GM12878 (cell line): ENCODE data around the gene PROB1. TPM values are rescaled to one million over a fixed set of nuclear protein-coding genes. Genes with fewer than 3 reads are reported as not detected.
"Not testable (repeated sequence)": the region's sequence is repeated elsewhere in the genome, so short reads cannot be mapped to it uniquely, and the experiment has no call there.

Experiments
- ATAC-seq: fragments of 200-7000 bp; cut with Tn5 transposase; 3 replicates; pipeline ENCODE4 v1.9.1; 2020; ENCODE audit warnings: mild to moderate bottlenecking, moderate library complexity
- BruUV-seq: library from RNA; stranded (reverse); fragments of 400-500 nt; replicated peaks from 2 replicates; lab custom pipeline; 2021; lab: Mats Ljungman, UMichigan
- CTCF ChIA-PET: fragments of 300-600 bp; sonication (Branson Sonifier 250); formaldehyde crosslinking; extraction: SDS; loops from one replicate; lab custom pipeline; 2021; ENCODE audit warnings: inconsistent platforms; lab: Yijun Ruan, JAX
- POLR2A ChIA-PET: fragments of 350-600 bp; formaldehyde crosslinking; extraction: SDS; loops from one replicate; lab custom pipeline; 2021; ENCODE audit warnings: inconsistent platforms; lab: Charles Lee
- RAD21 ChIA-PET: fragments of 300-600 bp; sonication (Branson Sonifier 250); formaldehyde crosslinking; loops from one replicate; lab custom pipeline; 2023; ENCODE audit warnings: antibody characterized with exemption; ENCODE audit not compliant: unreplicated experiment; lab: Charles Lee
- SMC1A ChIA-PET: fragments of 300-600 bp; sonication (Branson Sonifier 250); formaldehyde crosslinking; loops from one replicate; lab custom pipeline; 2023; ENCODE audit not compliant: unreplicated experiment, uncharacterized antibody; lab: Charles Lee
- DNase-seq: peaks from one replicate; pipeline ENCODE4 v3.0.0-alpha.2; 2011; ENCODE audit warnings: low read depth, low spot score
- FAIRE-seq: peaks from 3 replicates; lab custom pipeline; 2011; peaks lifted over from hg19 to GRCh38; lab: Jason Lieb, UNC
- H2AFZ ChIP-seq: 2 replicates; pipeline ENCODE4 v1.6.0; 2011; ENCODE audit warnings: low read depth, low read length, control low read depth; ENCODE audit not compliant: control insufficient read depth
- H3K27ac ChIP-seq: 2 replicates; pipeline ENCODE4 v1.5.1; 2011; ENCODE audit warnings: control low read depth; ENCODE audit not compliant: control insufficient read depth, insufficient read depth
- H3K27me3 ChIP-seq, 2 experiments: replicated peaks in 1 of 2; 2 replicates each; pipeline versions ENCODE4 v1.6.0 to v1.6.1; 2011; ENCODE audit warnings: low read length in 1 of 2; ENCODE audit not compliant: control insufficient read depth in 2 of 2, insufficient read depth in 2 of 2
- H3K36me3 ChIP-seq, 2 experiments: 2 replicates each; pipeline ENCODE4 v1.5.1; 2011; ENCODE audit warnings: low read length in 1 of 2; ENCODE audit not compliant: control insufficient read depth in 2 of 2, insufficient read depth in 2 of 2
- H3K4me1 ChIP-seq: 2 replicates; pipeline ENCODE4 v1.6.1; 2011; ENCODE audit warnings: mild to moderate bottlenecking, low read length, moderate library complexity, mixed read lengths; ENCODE audit not compliant: control insufficient read depth, insufficient read depth
- H3K4me2 ChIP-seq: 2 replicates; pipeline ENCODE4 v1.6.0; 2011; ENCODE audit warnings: control low read depth; ENCODE audit not compliant: control insufficient read depth, insufficient read depth
- H3K4me3 ChIP-seq: fragments of 200-600 bp; sonication (generic); 2 replicates; pipeline ENCODE4 v1.5.1; 2016
- H3K79me2 ChIP-seq: 2 replicates; pipeline ENCODE4 v1.6.0; 2011; ENCODE audit warnings: low read length; ENCODE audit not compliant: control insufficient read depth, insufficient read depth
- H3K9ac ChIP-seq: 2 replicates; pipeline ENCODE4 v1.8.0; 2011; ENCODE audit warnings: low read length, control low read depth, mixed read lengths; ENCODE audit not compliant: control insufficient read depth, insufficient read depth
- H3K9me3 ChIP-seq: replicated peaks from 3 replicates; pipeline ENCODE4 v1.5.1; 2011; ENCODE audit warnings: mild to moderate bottlenecking, low read length; ENCODE audit not compliant: control insufficient read depth, insufficient read depth
- H4K20me1 ChIP-seq: 2 replicates; pipeline ENCODE4 v1.6.0; 2011; ENCODE audit not compliant: control insufficient read depth, insufficient read depth
- BACH1 ChIP-seq: fragments of 450-650 bp; IDR thresholded peaks from 2 replicates; pipeline ENCODE4 v1.6.1; 2017; ENCODE audit warnings: mild to moderate bottlenecking, borderline replicate concordance
- CEBPB ChIP-seq, 2 experiments: fragments of 150-350 bp in 1 of 2; IDR thresholded peaks; 2 replicates each; pipeline ENCODE4 v1.6.1; 2012 to 2014; ENCODE audit warnings: low read depth in 2 of 2, low read length in 2 of 2, borderline replicate concordance in 1 of 2, inconsistent platforms in 1 of 2
- POLR2AphosphoS5 ChIP-seq: IDR thresholded peaks from 2 replicates; pipeline ENCODE4 v1.6.1; 2011; ENCODE audit warnings: mild to moderate bottlenecking, low read length, inconsistent platforms
- WGBS: methylation state at CpG from one replicate; pipeline ENCODE4 v1.1.6; 2016; ENCODE audit warnings: low lambda C conversion rate; ENCODE audit not compliant: insufficient replicate concordance, insufficient coverage; ENCODE audit errors: missing lambda C conversion rate; 5-methylcytosine and 5-hydroxymethylcytosine counted together
- in situ Hi-C: fragments of 300-500 bp; cut with MboI; formaldehyde crosslinking; loops from 9 replicates; pipeline ENCODE4 v1.14.3; 2018; ENCODE audit warnings: mixed read lengths
- intact Hi-C: fragments of 100-400 bp; cut with micrococcal nuclease; formaldehyde crosslinking; loops from one replicate; pipeline ENCODE4 v1.14.2; 2022; ENCODE audit not compliant: unreplicated experiment
- polyA plus RNA-seq, 11 experiments: library from polyadenylated mRNA; depleted of rRNA in 4 of 11; unstranded in 6 of 11; stranded (reverse) in 5 of 11; fragments of >200 nt; fragmentation: Nextera tagmentation in 4 of 11; fragmentation: Illumina TruSeq in 1 of 11; extraction: Ambion mirVana in 4 of 11; extraction: Trizol in 1 of 11; gene quantifications; 1 replicate in 1 of 11; 2 replicates in 10 of 11; pipeline versions ENCODE4 v1.2.1 to v1.2.3, GENCODE V29; 2011 to 2016; ENCODE audit warnings: inconsistent platforms in 2 of 11, missing spikeins in 2 of 11, low read depth in 1 of 11
- total RNA-seq, 4 experiments: library from RNA; depleted of rRNA in 3 of 4; stranded (reverse); fragments of >200 nt in 3 of 4; fragmentation: Illumina TruSeq in 1 of 4; extraction: Trizol in 1 of 4; gene quantifications; 2 replicates each; pipeline versions ENCODE4 v1.2.1 to v1.2.3, GENCODE V29; 2013 to 2021
- TF ChIP-seq, protein P1 (sequence below): fragments of 450-650 bp; IDR thresholded peaks from 2 replicates; pipeline ENCODE4 v1.6.1; 2016; ENCODE audit warnings: mild to moderate bottlenecking
- TF ChIP-seq, protein P2 (sequence below): IDR thresholded peaks from 2 replicates; pipeline ENCODE4 v1.6.1; 2011; ENCODE audit warnings: borderline replicate concordance, low read depth, mild to moderate bottlenecking, moderate library complexity, low read length; ENCODE audit not compliant: insufficient read depth, poor library complexity, severe bottlenecking

Gene PROB1
- total and polyA plus RNA-seq, 10 of the 15 experiments (the other 5 are each of a cell fraction or from before 2014, with no cell fraction given) = 0.14 to 8.1 (median 2.9) TPM

GRCh38 chr5:139386956-139387355, 7.9 kb downstream of the PROB1 start:
- Histone ChIP-seq H3K4me2 (peak overlapping the region; percentile 15), H3K4me1 (peaks cover 56% of the 10 kb centered on the region), H3K27ac (0 out of 2 replicates have a peak overlapping the region, but pooled peaks have one; percentile 6), H3K79me2 (peaks cover 51% of the 10 kb centered on the region), H3K4me3 (peak overlapping the region; percentile 19; the same call in 1 of the 2 replicates)
- ChIA-PET RAD21 (interaction anchor here (0.8 to 5.8 kb wide), 5 partner anchors 17 to 136 kb away, joined by 3 to 42 read pairs (median 5); partner anchors contain the start of genes PAIP2 and SPATA24), CTCF (interaction anchor here (0.7 to 3.2 kb wide), 9 partner anchors 8 to 755 kb away, joined by 3 to 15 read pairs (median 4); partner anchors contain the start of gene PAIP2), POLR2A (interaction anchor here (0.5 to 6.8 kb wide), 9 partner anchors 9 to 142 kb away, joined by 3 to 74 read pairs (median 4); partner anchors contain the start of genes PAIP2 and SPATA24), SMC1A (interaction anchor here (1.0 to 3.9 kb wide), 8 partner anchors 12 to 136 kb away, joined by 3 to 19 read pairs (median 3); partner anchors contain the start of gene SPATA24)
- ATAC-seq, H3K36me3 ChIP-seq, FAIRE-seq, H2AFZ ChIP-seq, H3K9ac ChIP-seq, BruUV-seq, in situ Hi-C loops, DNase-seq, H3K9me3 ChIP-seq, H3K27me3 ChIP-seq, H4K20me1 ChIP-seq: not testable (repeated sequence)
- TF ChIP-seq, protein P1, sequence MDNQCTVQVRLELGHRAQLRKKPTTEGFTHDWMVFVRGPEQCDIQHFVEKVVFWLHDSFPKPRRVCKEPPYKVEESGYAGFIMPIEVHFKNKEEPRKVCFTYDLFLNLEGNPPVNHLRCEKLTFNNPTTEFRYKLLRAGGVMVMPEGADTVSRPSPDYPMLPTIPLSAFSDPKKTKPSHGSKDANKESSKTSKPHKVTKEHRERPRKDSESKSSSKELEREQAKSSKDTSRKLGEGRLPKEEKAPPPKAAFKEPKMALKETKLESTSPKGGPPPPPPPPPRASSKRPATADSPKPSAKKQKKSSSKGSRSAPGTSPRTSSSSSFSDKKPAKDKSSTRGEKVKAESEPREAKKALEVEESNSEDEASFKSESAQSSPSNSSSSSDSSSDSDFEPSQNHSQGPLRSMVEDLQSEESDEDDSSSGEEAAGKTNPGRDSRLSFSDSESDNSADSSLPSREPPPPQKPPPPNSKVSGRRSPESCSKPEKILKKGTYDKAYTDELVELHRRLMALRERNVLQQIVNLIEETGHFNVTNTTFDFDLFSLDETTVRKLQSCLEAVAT = peak; percentile 51; the same call in 1 of the 2 replicates
- 83% methylated on average over 10 of the region's 10 CpGs for WGBS
- intact Hi-C loops = loop anchor here (5.0 kb wide), 1 partner anchor 190 kb away; the partner anchor contains the start of gene SIL1

DNA sequence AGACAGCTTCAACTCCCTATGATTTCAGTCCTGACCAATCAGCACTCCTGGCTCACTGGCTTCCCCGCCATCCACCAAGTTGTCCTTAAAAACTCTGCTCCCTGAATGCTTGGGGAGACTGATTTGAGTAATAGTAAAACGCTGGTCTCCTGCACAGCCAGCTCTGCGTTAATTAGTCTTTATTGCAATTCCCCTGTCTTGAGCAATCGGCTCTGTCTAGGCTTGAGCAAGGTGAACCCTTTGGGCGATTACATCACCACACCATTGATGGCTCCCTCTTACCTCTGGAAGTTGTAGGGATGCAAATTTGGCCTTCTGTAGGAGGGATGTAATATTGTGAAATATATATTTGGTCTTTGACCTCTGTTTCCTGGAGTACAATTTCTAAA, 8.9 kb downstream of the PROB1 start:
- Histone ChIP-seq H3K4me2 (peak overlapping the region; percentile 51), H3K4me3 (peak overlapping the region; percentile 19; the same call in 1 of the 2 replicates)

More for the DNA sequence above, 8.9 kb downstream of the PROB1 start:
- ATAC-seq (no peak), DNase-seq (no peak), FAIRE-seq (no peak)
- H3K27ac ChIP-seq = peak overlapping the region; percentile 62
- TF ChIP-seq, protein P2, sequence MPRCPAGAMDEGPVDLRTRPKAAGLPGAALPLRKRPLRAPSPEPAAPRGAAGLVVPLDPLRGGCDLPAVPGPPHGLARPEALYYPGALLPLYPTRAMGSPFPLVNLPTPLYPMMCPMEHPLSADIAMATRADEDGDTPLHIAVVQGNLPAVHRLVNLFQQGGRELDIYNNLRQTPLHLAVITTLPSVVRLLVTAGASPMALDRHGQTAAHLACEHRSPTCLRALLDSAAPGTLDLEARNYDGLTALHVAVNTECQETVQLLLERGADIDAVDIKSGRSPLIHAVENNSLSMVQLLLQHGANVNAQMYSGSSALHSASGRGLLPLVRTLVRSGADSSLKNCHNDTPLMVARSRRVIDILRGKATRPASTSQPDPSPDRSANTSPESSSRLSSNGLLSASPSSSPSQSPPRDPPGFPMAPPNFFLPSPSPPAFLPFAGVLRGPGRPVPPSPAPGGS = peak; percentile 84
- TF ChIP-seq BACH1 (no peak), POLR2AphosphoS5 (peak; percentile 27; the same call in 1 of the 2 replicates), CEBPB (IDR thresholded peaks at IDR 0.05; ENCODE audit: borderline replicate concordance in 1 of 2, low read depth in 2 of 2, low read length in 2 of 2) (no peak)
- H2AFZ ChIP-seq = no peak overlapping the region
- peaks cover 49% of the 10 kb centered on the region for H3K4me1 ChIP-seq
- ChIA-PET SMC1A (interaction anchor here (1.0 to 3.9 kb wide), 7 partner anchors 13 to 135 kb away, joined by 3 to 19 read pairs (median 3); partner anchors contain the start of gene SPATA24), POLR2A (interaction anchor here (0.5 to 6.8 kb wide), 5 partner anchors 10 to 113 kb away, joined by 3 to 74 read pairs (median 4); partner anchors contain the start of genes PAIP2 and SPATA24), RAD21 (interaction anchor here (0.7 to 0.8 kb wide), 2 partner anchors 135 to 920 kb away, joined by 3 to 5 read pairs; no protein-coding TSS in a partner anchor), CTCF (interaction anchor here (0.9 to 3.2 kb wide), 4 partner anchors 12 to 135 kb away, joined by 3 to 15 read pairs (median 4); no protein-coding TSS in a partner anchor)
- in situ Hi-C loops (no loop called here), intact Hi-C loops (loop anchor here (5.0 kb wide), 1 partner anchor 189 kb away; the partner anchor contains the start of gene SIL1)
- WGBS = 58% methylated on average over 5 of the region's 5 CpGs
- H4K20me1 ChIP-seq = no peaks in the 10 kb centered on the region
- no peaks in the 10 kb centered on the region for H3K27me3 ChIP-seq
- no peaks in the 10 kb centered on the region; a peak in 2 of 4 replicates for H3K36me3 ChIP-seq
- H3K9me3 ChIP-seq = no peaks in the 10 kb centered on the region
- H3K79me2 ChIP-seq = peaks cover 42% of the 10 kb centered on the region
- H3K9ac ChIP-seq = no peak overlapping the region
- BruUV-seq = no TSS peak
